Calu3 (cell line): ENCODE measurements around the gene SIPA1L2. TPM values are rescaled to one million over a fixed set of nuclear protein-coding genes. Genes with fewer than 3 reads are reported as not detected.

Experiments
- BruUV-seq: library from RNA; stranded (reverse); fragments of 400-500 nt; replicated peaks from 2 replicates; lab custom pipeline; 2021; lab: Mats Ljungman, UMichigan
- CTCF ChIA-PET: fragments of 300-600 bp; sonication (Branson Sonifier 250); formaldehyde crosslinking; loops from one replicate; lab custom pipeline; 2022; ENCODE audit warnings: antibody characterized with exemption; lab: Charles Lee
- DNase-seq: peaks from one replicate; pipeline ENCODE4 v3.0.0; 2022
- H3K27ac Mint-ChIP-seq: one replicate; pipeline ENCODE4 v1.8.0; 2022; ENCODE audit warnings: mixed read lengths; ENCODE audit not compliant: unreplicated experiment
- H3K27me3 Mint-ChIP-seq: one replicate; pipeline ENCODE4 v1.8.0; 2022; ENCODE audit warnings: mixed read lengths; ENCODE audit not compliant: unreplicated experiment
- H3K36me3 Mint-ChIP-seq: one replicate; pipeline ENCODE4 v1.8.0; 2022; ENCODE audit warnings: mild to moderate bottlenecking, moderate library complexity, mixed read lengths; ENCODE audit not compliant: insufficient read depth, unreplicated experiment
- H3K4me1 Mint-ChIP-seq: one replicate; pipeline ENCODE4 v1.8.0; 2022; ENCODE audit warnings: mild to moderate bottlenecking, low read depth, mixed read lengths; ENCODE audit not compliant: unreplicated experiment
- H3K4me3 Mint-ChIP-seq: one replicate; pipeline ENCODE4 v1.8.0; 2022; ENCODE audit warnings: mild to moderate bottlenecking, low read depth, moderate library complexity, mixed read lengths; ENCODE audit not compliant: unreplicated experiment
- H3K9me3 Mint-ChIP-seq: one replicate; pipeline ENCODE4 v1.8.0; 2022; ENCODE audit warnings: low read depth, mixed read lengths; ENCODE audit not compliant: unreplicated experiment
- CTCF ChIP-seq: fragments of 200-600 bp; IDR thresholded peaks from one replicate; pipeline ENCODE4 v1.8.0; 2022; ENCODE audit warnings: antibody characterized with exemption; ENCODE audit not compliant: unreplicated experiment
- intact Hi-C: fragments of 100-400 bp; cut with micrococcal nuclease; formaldehyde crosslinking; loops from one replicate; pipeline ENCODE4 v1.10.0; 2022; ENCODE audit not compliant: unreplicated experiment
- total RNA-seq: library from RNA; stranded (reverse); gene quantifications from 2 replicates; pipeline ENCODE4 v1.2.3, GENCODE V29; 2022

SIPA1L2 gene
- total RNA-seq, 1 experiment from 2014 or later: 1.5 TPM

- TF ChIP-seq CTCF: no peak
- Mint-ChIP-seq H3K36me3 (no peaks in the 10 kb centered on the region), H3K27ac (no peak overlapping the region), H3K27me3 (no peaks in the 10 kb centered on the region), H3K4me3 (no peak overlapping the region), H3K4me1 (no peaks in the 10 kb centered on the region), H3K9me3 (peaks cover 2% of the 10 kb centered on the region)
- BruUV-seq: no TSS peak
- intact Hi-C loops: no loop called here
- DNase-seq: no peak
- CTCF ChIA-PET: no interaction called here
Measured at GRCh38 chr1:232587141-232588008, 42.6 kb downstream of the SIPA1L2 start.

GRCh38 chr1:232586679-232587078 lies 43.3 kb downstream of the SIPA1L2 start:
- DNase-seq: no peak
- H3K9me3 Mint-ChIP-seq: peaks cover 2% of the 10 kb centered on the region
- no TSS peak for BruUV-seq
- TF ChIP-seq CTCF: no peak
- H3K27ac Mint-ChIP-seq: no peak overlapping the region
- CTCF ChIA-PET: no interaction called here
- no peak overlapping the region for H3K4me3 Mint-ChIP-seq
- H3K4me1 Mint-ChIP-seq: no peaks in the 10 kb centered on the region
- no peaks in the 10 kb centered on the region for H3K27me3 Mint-ChIP-seq
- intact Hi-C loops: no loop called here
- H3K36me3 Mint-ChIP-seq: no peaks in the 10 kb centered on the region

GRCh38 chr1:232585486-232585885 lies 44.4 kb downstream of the SIPA1L2 start:
- H3K27me3 Mint-ChIP-seq: no peaks in the 10 kb centered on the region
- no peaks in the 10 kb centered on the region for H3K4me1 Mint-ChIP-seq
- H3K9me3 Mint-ChIP-seq: peaks cover 8% of the 10 kb centered on the region
- CTCF ChIA-PET: no interaction called here
- no peaks in the 10 kb centered on the region for H3K36me3 Mint-ChIP-seq
- H3K27ac Mint-ChIP-seq: no peak overlapping the region
- no peak overlapping the region for H3K4me3 Mint-ChIP-seq
- no peak for DNase-seq
- intact Hi-C loops: no loop called here
- TF ChIP-seq CTCF: no peak
- no TSS peak for BruUV-seq

GRCh38 chr1:232581932-232582331 lies 48.0 kb downstream of the SIPA1L2 start:
- DNase-seq: no peak
- no peak overlapping the region for H3K27ac Mint-ChIP-seq
- H3K27me3 Mint-ChIP-seq: no peaks in the 10 kb centered on the region
- intact Hi-C loops: no loop called here
- no TSS peak for BruUV-seq
- peaks cover 5% of the 10 kb centered on the region for H3K9me3 Mint-ChIP-seq
- no peaks in the 10 kb centered on the region for H3K36me3 Mint-ChIP-seq
- no peaks in the 10 kb centered on the region for H3K4me1 Mint-ChIP-seq
- CTCF ChIA-PET: no interaction called here
- no peak for TF ChIP-seq CTCF
- H3K4me3 Mint-ChIP-seq: no peak overlapping the region

Other genes starting within 250 kb of the SIPA1L2 start
- gene MAP10, start 175.3 kb upstream of the SIPA1L2 start, total RNA-seq: 1.5 and 1.9 TPM in 2 replicates